Lower lobe of right lung (tissue), 2 donors: ENCODE measurements around the gene PLAU. TPM values are rescaled to one million over a fixed set of nuclear protein-coding genes. Genes with fewer than 3 reads are reported as not detected.

Source experiments
- ATAC-seq, 2 donors: fragments of 200-7000 bp; cut with Tn5 transposase; one replicate each; pipeline ENCODE4 v1.9.1; 2020 to 2022; ENCODE audit warnings: mild to moderate bottlenecking in 2 of 2, moderate library complexity in 2 of 2
- DNase-seq: peaks from one replicate; pipeline ENCODE4 v3.0.0-alpha.2; 2020
- H3K27ac ChIP-seq: fragments of 200-600 bp; one replicate; pipeline ENCODE4 v1.8.0; 2022
- H3K27me3 ChIP-seq: fragments of 200-600 bp; one replicate; pipeline ENCODE4 v1.8.0; 2022; ENCODE audit warnings: low read depth
- H3K36me3 ChIP-seq: fragments of 200-600 bp; one replicate; pipeline ENCODE4 v1.8.0; 2022; ENCODE audit warnings: mild to moderate bottlenecking
- H3K4me1 ChIP-seq: fragments of 200-600 bp; one replicate; pipeline ENCODE4 v1.8.0; 2022
- H3K4me3 ChIP-seq: fragments of 200-600 bp; one replicate; pipeline ENCODE4 v1.8.0; 2022; ENCODE audit warnings: mild to moderate bottlenecking
- H3K9me3 ChIP-seq: fragments of 200-600 bp; one replicate; pipeline ENCODE4 v1.8.0; 2022
- CTCF ChIP-seq: fragments of 200-600 bp; IDR thresholded peaks from one replicate; pipeline ENCODE4 v1.8.0; 2022; ENCODE audit warnings: antibody characterized with exemption, mild to moderate bottlenecking
- intact Hi-C: fragments of 100-400 bp; cut with DNase I; formaldehyde crosslinking; loops from one replicate; pipeline ENCODE4 v1.11.0; 2022
- total RNA-seq: library from RNA; stranded (reverse); fragmentation: NEBNext Ultra II Directional; extraction: Animal tissue kit (Norgen Biotek cat#: 25700); gene quantifications from one replicate; pipeline ENCODE4 v1.2.1, GENCODE V29; 2021
- donor health status: DM: no; HTN: yes; CAD: no; lungs with severe emphysema.

PLAU gene
- total RNA-seq, 1 donor from 2014 or later: 29.0 TPM

DNA sequence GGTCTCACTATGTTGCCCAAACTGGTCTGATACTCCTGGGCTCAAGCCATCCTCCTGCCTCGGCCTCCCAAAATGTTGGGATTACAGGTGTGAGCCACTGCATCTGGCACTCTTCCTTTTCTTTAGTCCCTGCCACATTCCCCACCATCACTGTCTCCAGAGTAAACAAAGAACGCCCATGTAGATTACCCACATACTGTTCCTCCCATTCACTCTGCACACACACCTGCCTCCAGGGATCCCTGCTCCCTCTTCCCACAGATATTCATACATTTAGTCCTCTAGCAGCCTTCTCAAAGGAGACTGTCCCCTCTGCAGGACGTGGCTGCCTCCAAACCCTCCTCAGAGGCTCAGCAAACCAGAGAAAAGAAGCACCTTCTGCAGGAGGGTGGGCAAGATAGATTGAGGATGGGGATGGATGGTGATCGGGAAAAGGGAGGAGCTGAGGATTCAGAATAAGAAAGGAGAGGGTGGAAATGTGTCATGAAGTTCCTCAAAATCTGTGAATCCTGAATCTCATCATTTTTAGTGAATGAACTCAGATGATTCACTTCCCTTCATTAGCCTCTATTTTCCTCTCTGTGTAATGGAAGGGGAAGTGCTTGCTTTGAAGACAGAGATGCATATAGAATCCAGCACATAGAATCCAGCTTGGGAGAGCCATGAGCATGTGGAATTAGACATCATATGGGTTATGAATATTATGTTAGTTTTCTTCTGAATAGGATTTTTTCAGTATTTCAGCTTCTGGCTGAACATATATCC is 5.5 kb upstream of the PLAU start:
- Histone ChIP-seq H3K27ac (peak overlapping the region; percentile 80), H3K27me3 (no peaks in the 10 kb centered on the region), H3K4me1 (peaks cover 48% of the 10 kb centered on the region), H3K36me3 (no peaks in the 10 kb centered on the region), H3K9me3 (no peaks in the 10 kb centered on the region), H3K4me3 (no peak overlapping the region)
- intact Hi-C loops: no loop called here
- no peak for TF ChIP-seq CTCF
- ATAC-seq (no peak), DNase-seq (no peak)

DNA sequence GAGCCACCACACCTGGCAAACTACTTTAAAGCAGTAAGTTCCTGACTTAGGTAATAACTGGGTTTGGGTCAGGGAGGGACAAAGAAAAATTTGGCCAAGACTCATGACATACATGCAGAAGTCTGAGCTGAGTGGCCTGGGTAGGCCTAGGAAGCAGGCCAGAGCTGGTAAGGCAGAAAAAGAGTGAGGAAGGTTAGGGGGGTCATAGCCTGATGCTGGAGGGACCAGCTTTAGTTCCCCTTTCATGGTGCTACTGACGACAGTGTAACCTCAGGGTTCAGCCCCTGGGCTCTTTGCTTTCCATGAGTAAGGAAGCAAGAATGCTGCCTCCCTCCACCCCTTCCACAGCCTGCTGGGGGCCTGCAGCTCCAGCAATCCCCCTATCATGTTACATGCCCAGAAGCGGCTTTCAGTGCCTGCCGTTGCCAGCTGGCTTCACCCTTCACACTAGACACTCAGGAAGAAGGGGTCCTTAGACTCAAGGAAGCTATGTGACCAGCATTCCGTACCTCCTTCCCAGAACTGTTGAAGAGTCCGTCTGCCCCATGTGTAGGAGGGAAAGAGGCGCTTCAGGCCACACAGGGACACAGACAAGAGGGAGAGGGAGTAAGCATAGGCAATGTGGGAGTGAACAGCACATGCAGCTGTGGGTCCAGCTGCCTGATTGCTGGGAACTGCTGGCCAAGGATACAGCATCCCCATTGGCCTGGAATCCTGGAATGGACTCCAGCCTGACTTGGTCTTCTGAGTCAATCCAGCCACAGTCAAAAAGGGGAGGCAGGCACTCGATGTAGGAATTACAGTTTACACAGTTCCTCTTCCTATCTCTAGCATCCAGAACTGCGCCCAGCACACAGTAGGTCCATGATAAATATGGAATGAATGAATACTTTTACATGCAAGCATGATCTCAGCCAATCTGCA is 4.1 kb upstream of the PLAU start:
- Histone ChIP-seq H3K9me3 (no peaks in the 10 kb centered on the region), H3K27me3 (no peaks in the 10 kb centered on the region), H3K4me1 (peaks cover 60% of the 10 kb centered on the region), H3K4me3 (no peak overlapping the region), H3K36me3 (no peaks in the 10 kb centered on the region), H3K27ac (peak overlapping the region; percentile 80)
- ATAC-seq: peak; percentile 55 to 76
- TF ChIP-seq CTCF: no peak
- peak; percentile 59 for DNase-seq
- intact Hi-C loops: no loop called here

- intact Hi-C loops: no loop called here
- ATAC-seq (peak; percentile 55 to 59), DNase-seq (peak; percentile 67)
- no peak overlapping the region for H3K4me3 ChIP-seq
- H3K36me3 ChIP-seq: peaks cover 3% of the 10 kb centered on the region
- H3K4me1 ChIP-seq: peaks cover 69% of the 10 kb centered on the region
- H3K27me3 ChIP-seq: no peaks in the 10 kb centered on the region
- no peak for TF ChIP-seq CTCF
- H3K9me3 ChIP-seq: no peaks in the 10 kb centered on the region
- peak overlapping the region; percentile 80 for H3K27ac ChIP-seq
Measured at GRCh38 chr10:73907841-73908517, 3.0 kb upstream of the PLAU start.

DNA sequence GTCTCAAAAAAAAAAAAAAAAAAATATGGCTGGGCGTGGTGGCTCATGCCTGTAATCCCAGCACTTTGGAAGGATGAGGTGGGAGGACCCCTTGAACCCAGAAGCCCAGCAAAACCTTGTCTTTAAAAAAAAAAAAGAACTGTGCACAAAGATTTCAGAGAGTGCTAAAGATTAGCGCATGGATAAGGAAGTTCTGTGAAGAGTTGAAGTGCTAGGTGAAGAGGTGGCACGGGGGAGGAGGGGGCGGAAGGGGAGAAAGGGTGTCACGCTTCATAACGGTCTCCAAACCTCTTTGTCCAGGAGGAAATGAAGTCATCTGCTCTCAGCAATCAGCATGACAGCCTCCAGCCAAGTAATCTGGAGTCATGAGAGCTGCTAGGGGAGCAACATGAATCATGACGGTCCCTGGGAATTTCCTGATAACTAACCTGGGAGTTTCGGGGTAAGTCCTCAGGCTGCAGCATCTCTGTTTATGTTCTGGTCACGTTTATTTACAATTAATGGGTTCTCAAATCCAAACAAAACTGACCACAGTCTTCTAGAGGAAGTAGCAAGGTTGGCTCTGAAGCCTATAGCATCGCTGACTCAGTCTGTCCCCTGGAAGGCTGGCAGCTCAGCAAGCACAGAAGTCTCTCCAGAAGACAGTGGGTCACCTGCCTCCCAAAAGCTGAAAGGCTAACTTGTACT is 1.9 kb upstream of the PLAU start:
- peak overlapping the region; percentile 80 for H3K27ac ChIP-seq
- peaks cover 13% of the 10 kb centered on the region for H3K36me3 ChIP-seq
- DNase-seq (peak; percentile 65), ATAC-seq (peak; percentile 40 to 62)
- H3K4me3 ChIP-seq: no peak overlapping the region
- intact Hi-C loops: no loop called here
- no peaks in the 10 kb centered on the region for H3K9me3 ChIP-seq
- H3K4me1 ChIP-seq: peaks cover 77% of the 10 kb centered on the region
- no peak for TF ChIP-seq CTCF
- no peaks in the 10 kb centered on the region for H3K27me3 ChIP-seq
